NCI-H187 (cell line): ENCODE measurements around the gene CCDC178.

Source experiments
- DNase-seq, 2 experiments: peaks; one replicate each; lab custom pipeline; 2025; lab: John Stamatoyannopoulos, UW

The CCDC178 gene

GRCh38 chr18:32911660-32912284 is 528.7 kb downstream of the CCDC178 start:
- DNase-seq, result no peak

GRCh38 chr18:32910694-32911296 is 529.7 kb downstream of the CCDC178 start:
- no peak for DNase-seq

GRCh38 chr18:32909798-32910561 is 530.5 kb downstream of the CCDC178 start:
- no peak for DNase-seq

GRCh38 chr18:32908424-32908805 is 532.1 kb downstream of the CCDC178 start:
- no peak for DNase-seq

- no peak for DNase-seq
Measured at GRCh38 chr18:32907648-32908423, 532.7 kb downstream of the CCDC178 start.

- no peak for DNase-seq
Measured at GRCh38 chr18:32907311-32907585, 533.3 kb downstream of the CCDC178 start.

GRCh38 chr18:32906506-32907310 is 533.8 kb downstream of the CCDC178 start:
- DNase-seq, result no peak

- DNase-seq, result no peak
Measured at GRCh38 chr18:32905651-32906050, 534.9 kb downstream of the CCDC178 start.

- no peak for DNase-seq
Measured at GRCh38 chr18:32902568-32903330, 537.8 kb downstream of the CCDC178 start.

GRCh38 chr18:32899819-32900218 is 540.7 kb downstream of the CCDC178 start:
- DNase-seq, result no peak

GRCh38 chr18:32896776-32897547 is 543.6 kb downstream of the CCDC178 start:
- DNase-seq, result no peak

- no peak for DNase-seq
Measured at GRCh38 chr18:32893915-32894314, 546.6 kb downstream of the CCDC178 start.

- DNase-seq, result no peak
Measured at GRCh38 chr18:32891797-32892196, 548.7 kb downstream of the CCDC178 start.

GRCh38 chr18:32891130-32891529 is 549.4 kb downstream of the CCDC178 start:
- no peak for DNase-seq

- no peak for DNase-seq
Measured at GRCh38 chr18:32889615-32890593, 550.6 kb downstream of the CCDC178 start.

GRCh38 chr18:32888306-32888705 is 552.2 kb downstream of the CCDC178 start:
- no peak for DNase-seq
